ENCODE measurements around the gene ARHGEF37. TPM values are rescaled to one million over a fixed set of nuclear protein-coding genes. Genes with fewer than 3 reads are reported as not detected.
"Not testable (repeated sequence)": the region's sequence is repeated elsewhere in the genome, so short reads cannot be mapped to it uniquely, and the experiment has no call there.

Gene ARHGEF37
- 11.0 TPM for total RNA-seq

- peak; percentile 46 for DNase-seq
These were observed at the start of gene ARHGEF37 for GRCh38 chr5:149581192-149581861. ARHGEF37 (plus strand) TSS chr5:149581498; CDS start chr5:149597770, 16,272 bp downstream.

- no peak for DNase-seq
These were observed 48.9 kb upstream of the ARHGEF37 start for GRCh38 chr5:149532413-149532812.

GRCh38 chr5:149535787-149536186, 45.5 kb upstream of the ARHGEF37 start:
- DNase-seq, result not testable (repeated sequence)

- no peak for DNase-seq
These were observed 43.8 kb upstream of the ARHGEF37 start for GRCh38 chr5:149537374-149537975.

GRCh38 chr5:149540089-149540488, 41.2 kb upstream of the ARHGEF37 start:
- no peak for DNase-seq

- DNase-seq, result no peak
These were observed 39.4 kb upstream of the ARHGEF37 start for GRCh38 chr5:149541893-149542292.

GRCh38 chr5:149543361-149544027, 37.8 kb upstream of the ARHGEF37 start:
- DNase-seq, result no peak

GRCh38 chr5:149544028-149544420, 37.3 kb upstream of the ARHGEF37 start:
- no peak for DNase-seq

GRCh38 chr5:149545327-149545726, 36.0 kb upstream of the ARHGEF37 start:
- no peak for DNase-seq

- peak; percentile 42 for DNase-seq
These were observed 34.3 kb upstream of the ARHGEF37 start for GRCh38 chr5:149546974-149547373.

GRCh38 chr5:149549461-149550267, 31.6 kb upstream of the ARHGEF37 start:
- DNase-seq, result peak; percentile 23

GRCh38 chr5:149550268-149550583, 31.1 kb upstream of the ARHGEF37 start:
- DNase-seq, result no peak

- no peak for DNase-seq
These were observed 30.6 kb upstream of the ARHGEF37 start for GRCh38 chr5:149550594-149551226.

- peak; percentile 99 for DNase-seq
These were observed 29.9 kb upstream of the ARHGEF37 start, which contains the start of gene CSNK1A1 for GRCh38 chr5:149551227-149552037. CSNK1A1 (minus strand) TSS chr5:149551439; CDS start chr5:149550964, 475 bp downstream.

GRCh38 chr5:149552038-149552494, 29.2 kb upstream of the ARHGEF37 start:
- no peak for DNase-seq

- DNase-seq, result no peak
These were observed 28.6 kb upstream of the ARHGEF37 start for GRCh38 chr5:149552553-149553160.

- DNase-seq, result peak; percentile 92
These were observed 21.6 kb upstream of the ARHGEF37 start for GRCh38 chr5:149559706-149560105.

GRCh38 chr5:149561848-149562247, 19.4 kb upstream of the ARHGEF37 start:
- DNase-seq, result peak; percentile 84

- DNase-seq, result no peak
These were observed 17.8 kb upstream of the ARHGEF37 start for GRCh38 chr5:149563466-149563865.

GRCh38 chr5:149564542-149565140, 16.7 kb upstream of the ARHGEF37 start:
- DNase-seq, result peak; percentile 76

Data from skin of body (tissue), 2 donors.